RWPE1 (cell line): ENCODE measurements around the gene ST8SIA5.

ENCODE experiments used
- CTCF ChIA-PET: fragments of 350-600 bp; sonication (Branson Sonifier 250); formaldehyde crosslinking; extraction: SDS; loops from one replicate; lab custom pipeline; 2021; lab: Yijun Ruan, JAX
- POLR2A ChIA-PET: fragments of 400-600 bp; formaldehyde crosslinking; extraction: SDS; loops from one replicate; lab custom pipeline; 2020; ENCODE audit warnings: antibody characterized with exemption; ENCODE audit not compliant: low non-redundant PET; lab: Yijun Ruan, JAX
- DNase-seq: peaks from one replicate; pipeline ENCODE4 v3.0.0; 2012; ENCODE audit warnings: low spot score
- H3K27ac ChIP-seq: fragments of 450-650 bp; 2 replicates; pipeline ENCODE4 v1.5.1; 2017
- TF ChIP-seq, protein P1 (sequence below): fragments of 450-650 bp; conservative IDR thresholded peaks from 2 replicates; pipeline ENCODE4 v1.5.1; 2017; ENCODE audit warnings: low read depth, mild to moderate bottlenecking

Gene ST8SIA5

DNA sequence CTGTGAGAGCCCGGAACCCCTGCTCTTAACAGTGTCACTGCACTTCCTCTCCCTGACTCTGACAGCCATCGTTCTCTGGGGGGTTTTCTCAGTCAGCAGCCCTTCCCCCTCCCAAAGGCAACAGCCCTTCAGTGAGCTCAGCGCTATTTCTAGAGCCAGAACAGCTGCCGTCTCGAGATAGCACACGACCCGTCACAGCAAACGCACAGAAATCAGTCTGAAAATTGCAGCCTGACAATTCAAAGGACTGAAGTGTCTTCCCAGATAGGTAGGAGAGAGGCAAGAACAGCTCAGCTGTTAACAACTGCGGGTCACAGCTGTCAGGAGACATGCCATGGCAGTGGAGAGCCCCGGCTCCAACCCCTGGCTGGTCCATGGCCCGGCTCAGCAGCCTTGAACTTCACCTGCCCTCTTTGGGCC, 45.4 kb downstream of the ST8SIA5 start:
- ChIA-PET CTCF (interaction anchor here (0.5 to 0.6 kb wide), 2 partner anchors 13 to 134 kb away, joined by 3 to 5 read pairs; no protein-coding TSS in a partner anchor), POLR2A (no interaction called here)
- TF ChIP-seq, protein P1, sequence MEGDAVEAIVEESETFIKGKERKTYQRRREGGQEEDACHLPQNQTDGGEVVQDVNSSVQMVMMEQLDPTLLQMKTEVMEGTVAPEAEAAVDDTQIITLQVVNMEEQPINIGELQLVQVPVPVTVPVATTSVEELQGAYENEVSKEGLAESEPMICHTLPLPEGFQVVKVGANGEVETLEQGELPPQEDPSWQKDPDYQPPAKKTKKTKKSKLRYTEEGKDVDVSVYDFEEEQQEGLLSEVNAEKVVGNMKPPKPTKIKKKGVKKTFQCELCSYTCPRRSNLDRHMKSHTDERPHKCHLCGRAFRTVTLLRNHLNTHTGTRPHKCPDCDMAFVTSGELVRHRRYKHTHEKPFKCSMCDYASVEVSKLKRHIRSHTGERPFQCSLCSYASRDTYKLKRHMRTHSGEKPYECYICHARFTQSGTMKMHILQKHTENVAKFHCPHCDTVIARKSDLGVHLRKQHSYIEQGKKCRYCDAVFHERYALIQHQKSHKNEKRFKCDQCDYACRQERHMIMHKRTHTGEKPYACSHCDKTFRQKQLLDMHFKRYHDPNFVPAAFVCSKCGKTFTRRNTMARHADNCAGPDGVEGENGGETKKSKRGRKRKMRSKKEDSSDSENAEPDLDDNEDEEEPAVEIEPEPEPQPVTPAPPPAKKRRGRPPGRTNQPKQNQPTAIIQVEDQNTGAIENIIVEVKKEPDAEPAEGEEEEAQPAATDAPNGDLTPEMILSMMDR = no peak
- H3K27ac ChIP-seq = no peak overlapping the region
- DNase-seq = no peak

DNA sequence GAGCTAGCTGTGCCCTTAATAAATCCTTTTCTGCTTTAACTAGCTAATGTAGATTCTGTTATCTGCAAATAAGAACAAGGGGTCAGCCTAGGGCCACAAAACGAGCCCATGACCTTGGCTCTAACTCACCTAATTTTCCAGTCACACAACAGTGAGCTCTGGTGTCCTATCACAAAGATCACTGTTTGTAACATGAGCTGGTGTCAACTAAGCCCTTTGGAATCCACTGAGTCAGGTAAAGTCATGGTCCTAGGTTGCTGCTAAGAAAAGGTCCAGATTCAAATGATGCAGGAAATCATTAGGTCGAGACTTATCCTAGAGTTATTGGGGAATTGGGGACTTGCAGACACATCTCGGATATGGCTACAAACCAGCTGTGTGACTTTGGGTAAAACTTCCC, 49.9 kb downstream of the ST8SIA5 start:
- peak; percentile 4 for DNase-seq
- no peak overlapping the region for H3K27ac ChIP-seq
- POLR2A ChIA-PET = no interaction called here
- TF ChIP-seq, protein P1 = no peak
- CTCF ChIA-PET = no interaction called here

DNA sequence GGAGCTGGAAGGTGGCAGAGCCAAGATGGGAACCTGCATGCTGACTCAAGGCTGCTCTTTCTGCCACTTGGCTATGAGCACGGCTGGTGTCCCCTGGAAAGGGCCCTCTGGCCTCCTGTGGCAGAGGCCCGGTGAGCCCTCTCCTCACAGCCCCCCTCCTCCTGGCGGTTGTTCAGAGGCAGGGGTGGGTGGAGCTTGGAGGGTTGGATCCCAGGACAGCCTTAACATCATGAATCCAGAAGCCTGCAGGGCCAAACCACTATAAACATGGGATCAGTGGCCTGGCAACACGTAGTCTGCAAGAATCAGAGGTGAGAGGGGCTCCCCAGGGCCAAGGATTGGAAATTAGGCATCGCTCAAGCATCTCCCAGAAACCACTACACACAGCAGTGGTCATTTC, 51.3 kb downstream of the ST8SIA5 start:
- ChIA-PET POLR2A (no interaction called here), CTCF (no interaction called here)
- no peak for DNase-seq

DNA sequence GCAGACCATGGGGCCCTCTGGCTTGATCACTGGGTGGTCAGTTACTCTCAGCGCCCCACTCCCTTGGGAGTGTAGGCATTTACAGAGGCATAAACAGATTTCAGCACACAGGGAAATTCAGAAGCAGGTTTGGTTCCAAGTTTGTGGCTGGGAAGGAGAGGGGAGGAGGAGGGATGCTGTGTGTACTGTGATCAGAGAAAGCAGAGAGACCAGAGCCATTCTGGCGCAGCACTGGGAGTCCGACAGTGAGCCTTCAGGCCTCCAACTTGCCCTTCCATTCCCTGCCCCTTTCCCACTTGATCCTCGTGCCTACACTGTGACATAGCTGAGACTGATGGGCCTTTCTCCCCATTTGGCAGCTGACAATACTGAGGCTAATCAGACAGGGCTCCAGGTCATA, 52.0 kb downstream of the ST8SIA5 start:
- TF ChIP-seq, protein P1 = no peak
- no peak overlapping the region for H3K27ac ChIP-seq
- ChIA-PET POLR2A (no interaction called here), CTCF (no interaction called here)
- DNase-seq = no peak

More for the DNA sequence above, 51.3 kb downstream of the ST8SIA5 start:
- TF ChIP-seq, protein P1 = no peak
- H3K27ac ChIP-seq = no peak overlapping the region

DNA sequence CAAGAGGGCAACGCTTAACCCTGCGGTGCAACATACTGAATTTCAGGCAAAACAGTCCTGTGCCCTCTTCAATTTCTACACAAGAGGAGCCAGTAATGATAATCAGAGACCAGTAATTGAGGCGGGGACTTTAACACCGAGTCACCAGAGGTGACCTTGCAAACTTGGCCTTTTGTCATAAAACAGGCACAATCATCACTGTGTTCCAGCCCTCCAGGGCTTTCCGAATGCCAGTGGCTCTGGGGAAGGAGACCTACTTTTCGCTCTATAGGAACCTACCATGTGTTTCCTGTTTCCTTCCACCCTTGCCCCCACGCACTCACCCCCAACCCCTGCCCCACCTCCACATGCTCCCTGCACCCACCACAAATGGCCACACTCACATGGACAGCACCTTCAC, 52.7 kb downstream of the ST8SIA5 start:
- POLR2A ChIA-PET = no interaction called here
- no peak overlapping the region for H3K27ac ChIP-seq
- TF ChIP-seq, protein P1 = no peak
- CTCF ChIA-PET = no interaction called here
- no peak for DNase-seq

DNA sequence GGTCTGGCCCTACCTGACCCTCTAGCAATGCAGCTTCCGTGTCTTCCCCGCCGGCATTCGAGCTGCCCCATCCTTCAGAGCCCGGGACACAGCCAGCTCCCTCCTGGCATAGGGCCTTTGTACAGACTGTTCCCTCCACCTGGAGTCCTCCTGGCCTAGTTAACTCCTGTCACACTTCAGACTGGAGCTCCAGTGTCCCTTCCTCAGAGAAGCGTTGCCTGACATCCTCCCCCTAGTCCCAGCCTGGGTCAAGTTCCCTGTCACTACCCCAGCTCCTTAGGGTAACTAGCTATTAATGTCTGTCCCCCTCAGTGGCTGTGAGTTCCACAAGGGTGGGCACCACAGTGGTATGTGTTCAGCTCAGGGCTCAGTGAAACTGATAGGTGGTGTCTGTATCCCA, 54.4 kb downstream of the ST8SIA5 start:
- TF ChIP-seq, protein P1 = no peak
- CTCF ChIA-PET = interaction anchor here (0.5 to 0.6 kb wide), 2 partner anchors 16 to 39 kb away, joined by 3 read pairs; no protein-coding TSS in a partner anchor
- POLR2A ChIA-PET = no interaction called here
- DNase-seq = no peak
- no peak overlapping the region for H3K27ac ChIP-seq
